T-helper 2 cell treated with Interferon-gamma antibody and Interleukin-4, amounts not matched to agents 100 ng/mL and 5 ng/mL, for 36 hours (primary cell): Measurements from ENCODE around the gene BNC2. TPM values are rescaled to one million over a fixed set of nuclear protein-coding genes. Genes with fewer than 3 reads are reported as not detected.

Experiments used
- intact Hi-C: fragments of 100-400 bp; cut with micrococcal nuclease; formaldehyde crosslinking; loops from one replicate; pipeline ENCODE4 v1.15.1; 2023
- total RNA-seq: library from RNA; stranded (reverse); gene quantifications from 2 replicates; pipeline ENCODE4 v1.2.3, GENCODE V29; 2022

The BNC2 gene
- total RNA-seq, 1 donor from 2014 or later: not detected

DNA sequence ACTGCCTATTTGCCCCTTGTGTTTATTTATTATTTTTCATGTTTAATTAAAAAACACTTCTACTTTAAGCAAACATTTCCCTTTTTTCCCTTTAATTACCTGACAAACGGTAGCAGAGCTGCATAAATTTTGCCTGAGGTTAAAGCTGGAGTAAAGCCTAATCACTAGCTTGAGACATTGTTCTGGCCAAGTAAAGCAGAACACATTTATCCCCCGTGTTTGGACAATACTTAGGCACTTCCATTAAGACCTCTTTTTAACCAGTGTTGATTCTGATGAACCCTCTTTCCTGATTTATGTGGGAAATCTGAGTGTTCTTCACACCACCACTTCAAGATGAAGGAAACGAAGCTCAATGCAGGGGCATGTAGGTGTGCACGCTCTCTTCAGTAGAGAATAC is 54.5 kb downstream of the BNC2 start:
- intact Hi-C loops: no loop called here

DNA sequence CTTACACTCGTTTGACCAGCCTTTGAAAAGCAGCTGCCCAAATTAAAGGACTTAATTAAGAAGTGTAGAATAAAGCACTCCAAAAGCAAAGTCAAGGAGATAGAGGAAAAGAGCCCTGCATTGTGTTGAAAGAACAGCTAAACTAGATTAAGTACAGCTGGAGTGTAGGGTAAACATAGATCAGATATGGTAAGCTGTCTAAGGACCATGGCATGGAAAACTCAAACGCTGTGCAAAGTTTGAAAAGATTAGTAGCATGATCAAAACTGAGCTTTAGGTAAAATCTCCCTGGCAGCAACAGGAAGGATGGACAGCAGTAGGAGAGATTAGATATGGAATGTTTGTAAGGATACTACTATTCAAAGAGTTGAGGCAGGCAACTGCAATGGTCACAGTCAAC is 55.4 kb downstream of the BNC2 start:
- intact Hi-C loops: no loop called here

DNA sequence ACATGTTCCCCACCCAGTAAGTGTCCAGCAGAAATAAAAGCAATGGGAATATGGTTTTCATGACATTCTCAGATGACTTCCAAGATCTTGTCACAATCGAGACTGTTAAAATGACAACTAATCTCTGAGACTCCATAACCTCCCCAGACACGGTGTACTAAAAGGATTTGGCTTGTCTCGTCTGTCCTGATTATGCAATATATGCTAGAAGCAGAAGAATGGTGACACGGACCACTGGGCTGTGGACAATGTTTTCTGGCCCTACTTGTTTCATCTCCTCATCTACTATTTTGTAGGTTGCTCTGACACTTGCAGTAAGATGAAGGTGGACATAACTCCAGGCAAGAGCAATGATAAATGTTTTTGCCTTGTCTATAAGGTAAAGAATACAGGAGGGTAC is 56.6 kb downstream of the BNC2 start:
- intact Hi-C loops: no loop called here

DNA sequence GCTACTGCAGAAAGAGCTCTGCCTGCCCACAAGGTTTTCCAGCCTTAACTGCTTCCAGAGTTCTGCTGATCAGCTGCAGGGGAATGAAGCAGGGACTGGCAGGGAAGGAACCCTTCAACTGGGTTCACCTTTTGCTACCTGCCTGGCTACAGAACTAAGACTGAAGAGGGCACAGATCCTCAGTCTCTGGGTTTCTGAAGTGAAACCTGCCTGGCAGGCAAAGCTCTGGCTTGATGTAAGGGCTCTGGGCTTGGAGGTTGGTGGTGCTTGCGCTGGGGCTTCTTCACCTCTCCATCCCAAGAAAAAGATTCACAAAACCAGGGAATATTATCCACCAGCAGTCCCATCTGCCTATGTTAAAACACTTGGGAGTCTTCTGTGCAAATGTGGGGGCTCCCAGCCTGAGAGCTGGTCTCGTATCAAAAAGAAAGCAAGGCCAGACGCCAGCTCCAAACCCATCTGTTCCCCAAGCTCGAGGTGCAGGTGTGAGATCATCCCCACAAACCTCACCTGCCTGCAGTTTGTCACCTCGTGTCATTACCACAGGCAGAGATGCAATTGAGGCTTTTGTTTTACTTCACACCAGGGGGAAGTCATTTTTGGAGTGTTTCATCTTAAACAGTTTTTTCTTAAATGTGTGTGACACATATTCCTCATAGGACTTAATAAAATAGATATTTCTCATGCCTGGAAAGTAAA is 58.3 kb downstream of the BNC2 start:
- intact Hi-C loops: no loop called here

DNA sequence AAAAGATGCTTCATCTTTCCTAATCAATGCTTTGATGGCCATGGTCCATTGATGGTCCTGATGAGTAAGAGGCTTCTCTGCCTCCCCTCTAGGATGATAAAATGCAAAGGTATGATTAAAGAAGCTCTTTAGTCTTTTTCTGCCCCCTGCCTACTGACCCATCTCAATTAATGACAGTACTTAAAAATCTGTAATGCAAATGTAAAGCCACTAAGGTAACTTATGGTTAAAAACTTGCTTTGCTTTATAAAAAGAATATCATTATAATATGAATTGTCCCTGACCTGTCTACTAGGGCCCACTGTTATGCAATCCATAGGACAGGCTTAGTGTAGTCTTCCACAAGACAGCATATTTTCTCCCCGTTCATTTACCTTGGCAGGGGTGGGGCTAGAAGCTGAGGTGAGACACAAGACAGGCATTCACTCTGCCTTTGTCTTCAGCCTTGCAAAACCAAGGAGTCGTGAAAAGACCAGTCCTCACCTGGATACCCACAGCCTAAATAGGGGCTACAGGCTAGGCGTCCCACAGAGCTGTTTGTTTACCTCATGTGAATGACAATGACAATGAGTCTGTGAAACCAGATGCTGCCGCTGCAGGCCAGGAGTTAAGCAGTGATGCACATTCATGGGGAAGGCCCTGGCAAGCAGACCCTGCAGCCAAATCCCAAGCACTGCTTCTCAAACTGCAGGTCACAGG is 60.4 kb downstream of the BNC2 start:
- intact Hi-C loops: no loop called here

DNA sequence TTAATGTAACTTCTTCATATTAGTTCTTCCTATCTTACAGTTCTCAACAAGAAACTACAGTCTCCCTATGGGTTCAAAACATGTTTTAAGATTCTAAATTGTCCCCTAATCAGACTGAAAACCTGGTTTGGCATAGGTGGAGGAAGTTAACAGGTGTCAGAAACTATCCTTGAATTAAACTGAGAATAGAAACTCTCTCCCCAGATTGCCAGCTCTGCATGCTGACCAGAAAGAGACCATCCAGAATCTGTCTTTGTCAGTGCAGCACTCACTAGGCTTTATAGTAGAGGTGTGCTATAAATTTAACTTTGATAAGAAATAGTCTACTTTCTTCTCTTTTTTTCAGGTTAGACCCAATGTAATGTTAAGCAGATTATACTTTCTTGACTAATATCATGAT is 63.8 kb downstream of the BNC2 start:
- intact Hi-C loops: no loop called here

DNA sequence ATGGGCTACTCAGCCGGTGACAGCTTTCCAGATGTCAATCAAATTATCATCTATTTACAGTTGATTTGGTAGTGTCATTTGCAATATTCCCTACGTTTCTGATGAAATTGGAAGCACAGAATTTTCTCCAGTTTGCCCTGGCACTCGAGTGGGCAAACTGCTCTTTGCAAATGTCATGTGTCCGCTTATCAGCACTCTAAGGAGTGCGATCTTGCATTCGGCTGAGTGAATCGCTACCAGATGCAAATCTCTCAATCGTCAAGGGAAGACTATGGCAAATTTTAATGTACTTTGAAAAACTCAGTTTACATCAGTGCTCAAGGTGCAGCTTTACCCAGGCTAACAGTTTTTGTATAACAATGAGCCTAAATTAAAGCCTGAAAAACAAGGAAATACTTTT is 66.8 kb downstream of the BNC2 start:
- intact Hi-C loops: no loop called here

DNA sequence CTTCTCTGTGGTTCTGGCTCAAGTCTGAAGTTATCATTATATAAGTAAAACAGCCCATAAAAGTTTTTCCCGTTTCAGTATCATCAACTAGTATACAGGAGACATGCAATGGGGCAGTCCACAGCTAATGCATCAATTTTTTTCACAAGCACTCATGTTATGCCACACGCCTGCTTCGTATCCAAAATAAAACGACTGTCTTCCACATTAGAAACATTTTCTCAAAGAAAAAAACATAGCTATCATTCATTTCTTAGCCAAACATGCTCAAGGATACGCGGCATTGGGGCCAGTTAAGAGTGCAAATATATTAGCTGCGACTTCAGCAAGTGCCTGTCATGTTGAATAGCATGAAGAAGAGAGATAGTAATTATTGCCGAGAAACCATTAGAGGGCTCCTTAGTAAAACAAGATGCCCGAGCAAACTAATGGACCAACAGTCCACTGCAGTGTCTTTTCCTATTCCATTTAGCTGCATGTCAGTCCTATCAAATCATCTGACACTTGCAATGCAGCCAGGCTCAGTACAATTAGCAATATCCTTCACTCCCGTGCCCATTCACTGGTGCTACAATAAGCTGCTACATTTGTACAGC is 68.5 kb downstream of the BNC2 start:
- intact Hi-C loops: no loop called here

DNA sequence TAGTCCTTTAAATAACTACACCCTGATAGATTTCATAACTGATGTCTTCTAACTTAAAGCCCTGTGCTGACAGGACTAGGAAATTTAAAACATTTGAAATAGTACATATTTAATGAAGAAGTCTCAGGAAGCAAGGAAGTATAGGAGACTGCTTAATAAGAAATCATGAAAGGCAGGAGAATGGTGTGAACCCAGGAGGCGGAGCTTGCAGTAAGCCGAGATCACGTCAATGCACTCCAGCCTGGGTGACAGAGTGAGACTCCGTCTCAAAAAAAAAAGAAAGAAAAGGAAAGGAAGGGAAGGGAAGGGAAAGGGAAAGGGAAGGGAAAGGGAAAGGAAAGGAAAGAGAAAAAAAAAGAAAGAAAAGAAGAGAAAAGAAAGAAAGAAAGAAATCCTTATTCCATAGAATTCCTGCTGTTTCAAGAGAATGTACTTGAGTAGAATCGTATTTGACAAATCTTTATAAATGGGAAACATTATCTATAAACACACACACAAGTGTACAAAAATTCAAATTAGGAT is 74.1 kb downstream of the BNC2 start:
- intact Hi-C loops: no loop called here

DNA sequence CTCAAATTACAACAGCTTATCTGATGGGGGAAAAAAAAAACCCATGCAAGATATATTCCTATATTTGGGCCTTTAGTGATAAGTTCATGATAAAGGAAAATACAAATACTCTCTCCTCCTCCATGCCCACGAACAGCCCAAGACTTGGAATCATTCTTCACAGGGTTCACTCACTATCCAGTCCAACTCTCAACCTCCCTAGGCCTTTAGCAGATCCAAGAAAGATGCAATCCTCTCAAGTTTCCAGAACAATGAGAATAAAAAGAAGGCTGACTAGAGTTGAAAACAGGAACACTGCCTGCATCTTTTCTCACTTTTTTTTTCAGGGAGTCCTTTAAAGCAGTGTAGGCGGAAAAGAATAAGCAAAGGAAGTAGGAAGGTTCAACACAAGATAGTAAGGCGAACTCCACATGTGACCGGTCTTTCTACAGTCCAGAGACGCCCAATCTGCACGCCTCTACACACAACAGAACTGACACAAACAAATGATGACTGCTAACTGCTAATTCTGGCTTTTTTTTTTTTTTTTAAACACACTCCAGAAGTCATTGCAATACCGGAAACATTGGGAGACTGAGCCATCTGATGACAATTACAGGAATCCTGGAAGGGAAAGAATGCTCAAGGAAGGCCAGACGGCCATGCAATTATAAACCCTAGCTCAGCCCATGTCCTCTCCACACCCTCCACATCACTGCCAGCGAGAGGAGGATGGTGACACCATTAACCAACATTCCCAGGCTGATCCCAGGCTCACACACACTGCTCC is 75.4 kb downstream of the BNC2 start:
- intact Hi-C loops: no loop called here

DNA sequence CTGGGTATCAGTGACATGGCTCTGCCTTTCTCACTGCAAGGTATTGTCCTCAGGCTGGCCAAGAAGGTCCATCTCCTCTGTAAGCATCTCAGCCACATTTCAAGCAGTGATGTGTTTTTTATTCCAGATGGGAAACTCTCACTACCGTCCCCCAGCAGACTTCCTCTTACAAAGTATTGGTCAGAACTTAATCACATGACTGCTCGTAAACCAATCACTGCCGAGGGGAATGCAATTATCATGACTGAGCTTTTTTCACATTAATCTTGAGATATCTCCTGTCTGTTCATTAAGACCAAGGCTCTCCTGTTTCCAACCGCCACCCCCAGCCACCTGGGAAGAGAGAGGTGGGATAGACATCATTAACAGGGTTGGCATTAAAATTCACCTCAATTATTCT is 76.4 kb downstream of the BNC2 start:
- intact Hi-C loops: no loop called here

DNA sequence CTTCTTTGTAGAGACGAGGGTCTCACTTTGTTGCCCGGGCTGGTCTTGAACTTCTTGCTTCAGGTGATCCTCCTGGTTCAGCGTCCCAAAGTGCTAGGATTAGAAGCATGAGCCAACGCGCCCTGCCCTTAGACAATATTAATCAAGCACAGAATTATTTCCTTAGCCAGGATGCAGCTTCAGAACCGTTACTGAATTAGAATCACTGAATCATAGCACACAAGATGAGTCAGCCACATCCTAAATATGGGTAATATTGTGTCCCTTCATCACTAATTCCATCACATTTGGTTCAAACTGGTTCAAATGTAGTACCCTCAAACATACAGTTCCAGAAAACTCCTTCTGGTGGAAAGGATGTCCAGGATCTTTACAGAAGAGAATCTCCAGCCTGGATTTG is 82.7 kb downstream of the BNC2 start:
- intact Hi-C loops: no loop called here

DNA sequence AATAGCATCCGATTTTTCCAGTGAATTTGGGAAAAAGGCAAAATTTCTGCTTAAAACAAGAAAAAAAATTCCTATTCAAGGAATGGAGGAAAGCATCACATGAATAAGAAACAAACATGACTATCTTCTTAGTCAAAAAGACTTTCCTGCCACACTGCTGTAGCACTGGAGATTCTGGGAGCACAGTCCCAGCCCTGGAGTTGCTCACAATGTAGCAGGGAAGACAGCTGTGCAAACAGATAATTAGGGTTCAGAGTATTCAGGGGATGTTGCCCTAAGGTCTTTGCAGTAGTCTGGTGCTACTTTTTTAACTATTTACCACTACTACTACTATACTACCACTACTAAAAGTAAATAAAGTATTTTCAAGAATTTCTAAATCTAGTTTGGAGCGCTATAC is 86.5 kb downstream of the BNC2 start:
- intact Hi-C loops: no loop called here

DNA sequence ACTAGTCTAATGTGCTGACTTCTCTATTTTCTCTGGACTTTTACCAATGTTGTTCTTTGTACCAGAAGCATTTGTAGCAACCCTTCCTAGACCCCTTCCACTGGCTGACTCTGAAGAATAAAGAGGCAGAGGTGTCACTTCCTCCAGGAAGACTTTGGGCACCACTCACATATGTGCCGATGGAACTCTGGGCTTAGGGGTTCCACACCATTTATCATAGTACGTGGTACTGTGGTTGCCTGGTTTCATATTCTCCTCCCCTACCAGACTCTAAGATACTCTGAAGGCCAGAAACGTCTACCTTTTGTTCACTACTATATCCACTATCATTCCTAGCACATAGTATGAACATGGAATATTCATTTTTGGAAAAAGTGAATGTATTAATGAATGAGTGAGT is 88.0 kb downstream of the BNC2 start:
- intact Hi-C loops: no loop called here

DNA sequence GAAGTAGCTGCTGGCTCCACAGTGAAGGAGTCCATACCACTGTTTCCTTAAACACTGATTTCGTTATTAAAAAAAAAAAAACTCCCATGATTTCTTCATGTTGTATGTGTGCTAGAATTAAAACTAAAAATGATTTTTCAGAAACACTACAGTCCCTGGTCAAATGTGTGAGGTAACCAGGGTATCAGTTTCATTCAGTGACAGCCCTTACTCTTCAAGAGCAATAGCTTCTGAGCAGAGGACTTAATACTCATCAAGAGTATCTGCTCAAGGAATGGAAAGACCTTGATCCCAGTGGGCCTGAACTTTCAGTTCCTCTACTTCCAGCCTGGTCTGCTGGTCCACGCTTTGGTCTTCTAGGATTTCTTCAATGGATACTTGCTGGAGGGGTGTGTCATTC is 95.1 kb downstream of the BNC2 start:
- intact Hi-C loops: no loop called here

DNA sequence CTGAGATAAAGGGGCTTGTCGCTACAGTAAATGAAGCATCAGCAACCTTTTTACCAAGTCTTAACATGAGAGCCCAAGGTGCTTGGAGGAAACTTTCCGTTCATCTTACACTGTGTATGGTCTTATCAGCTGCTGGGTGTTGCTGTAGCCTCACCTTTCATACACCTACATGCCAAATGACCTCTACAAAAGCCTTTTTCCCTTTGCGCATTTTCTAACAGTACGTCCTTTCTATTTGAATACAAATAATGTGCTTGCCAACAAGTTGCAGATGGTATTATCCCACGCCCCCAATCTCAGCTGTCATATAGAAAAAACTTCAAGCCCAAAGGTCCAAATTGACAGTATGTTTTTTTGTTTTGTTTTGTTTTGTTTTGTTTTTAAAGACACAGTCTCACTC is 96.9 kb downstream of the BNC2 start:
- intact Hi-C loops: no loop called here

DNA sequence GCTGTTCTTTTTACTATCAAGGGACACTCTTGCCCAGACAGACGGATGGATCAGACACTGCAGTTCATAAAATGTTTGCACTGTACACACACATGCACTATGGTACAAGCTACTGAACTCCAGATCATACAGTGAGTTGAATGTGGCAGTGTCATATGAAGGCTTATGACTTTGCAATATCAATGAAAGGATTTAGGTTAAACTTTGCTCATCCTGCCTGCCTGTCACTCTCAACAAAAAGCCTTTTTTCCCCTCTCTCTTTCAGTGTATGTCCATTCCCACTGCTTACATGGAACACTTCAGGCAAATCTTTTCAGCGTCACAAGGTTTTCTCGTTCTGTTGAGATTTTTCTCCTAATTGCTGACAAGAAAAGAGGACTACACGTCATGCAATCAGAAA is 97.4 kb downstream of the BNC2 start:
- intact Hi-C loops: no loop called here

DNA sequence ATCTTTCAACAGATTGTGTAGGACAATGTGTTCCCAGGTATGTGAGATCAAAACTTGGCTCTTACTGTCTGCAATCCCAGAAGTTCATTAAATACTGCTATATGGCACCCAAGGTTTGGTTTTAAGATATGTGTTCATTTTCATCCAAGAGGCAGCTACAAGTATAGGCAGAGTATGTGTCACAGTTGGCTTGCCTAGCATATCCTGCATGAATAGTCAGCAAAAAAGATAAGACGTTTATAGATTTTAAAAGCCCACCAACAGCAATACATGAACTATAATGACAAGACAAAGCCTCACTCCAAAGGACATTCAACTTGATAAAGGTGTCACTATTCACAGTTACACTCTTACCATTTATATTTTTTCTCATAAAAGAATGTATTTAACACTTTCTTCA is 99.1 kb downstream of the BNC2 start:
- intact Hi-C loops: no loop called here

DNA sequence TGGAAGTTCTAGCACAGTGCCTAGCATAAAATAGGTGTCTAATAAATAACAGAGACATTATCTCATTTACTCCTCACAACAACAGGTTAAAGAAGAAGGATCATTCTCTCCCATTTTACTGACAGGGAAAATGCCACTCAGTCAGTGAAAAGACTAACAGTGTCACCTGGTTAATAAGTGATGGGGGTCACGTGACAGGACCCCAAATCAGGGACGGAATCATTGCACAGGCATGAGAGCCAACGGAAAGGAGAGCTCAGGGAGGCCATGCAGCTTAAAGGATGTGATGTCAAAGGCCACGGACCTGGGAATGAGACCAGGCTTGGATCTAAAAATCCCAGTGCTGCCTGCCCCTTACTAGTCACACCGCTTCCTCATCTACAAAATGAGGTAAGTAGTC is 101.2 kb downstream of the BNC2 start:
- intact Hi-C loops: no loop called here

DNA sequence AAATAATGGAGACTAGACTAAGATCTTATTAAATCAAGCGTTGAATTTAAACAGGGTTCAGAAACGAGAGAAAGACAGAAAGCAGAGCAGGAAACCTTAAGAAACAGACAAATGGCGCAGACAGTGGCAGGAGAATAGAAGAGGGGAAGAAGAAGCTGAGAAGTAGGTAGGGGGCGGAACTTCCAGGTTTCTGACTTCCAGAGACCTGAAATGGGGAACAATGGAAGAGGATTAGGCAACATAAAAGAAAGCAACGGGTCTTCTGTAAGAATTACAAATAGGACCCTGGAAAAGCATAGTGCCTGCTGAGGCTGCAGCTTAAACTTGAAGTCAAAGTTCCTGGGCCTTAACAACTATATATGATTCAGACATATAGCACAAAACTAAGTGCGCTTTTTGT is 101.7 kb downstream of the BNC2 start:
- intact Hi-C loops: no loop called here

DNA sequence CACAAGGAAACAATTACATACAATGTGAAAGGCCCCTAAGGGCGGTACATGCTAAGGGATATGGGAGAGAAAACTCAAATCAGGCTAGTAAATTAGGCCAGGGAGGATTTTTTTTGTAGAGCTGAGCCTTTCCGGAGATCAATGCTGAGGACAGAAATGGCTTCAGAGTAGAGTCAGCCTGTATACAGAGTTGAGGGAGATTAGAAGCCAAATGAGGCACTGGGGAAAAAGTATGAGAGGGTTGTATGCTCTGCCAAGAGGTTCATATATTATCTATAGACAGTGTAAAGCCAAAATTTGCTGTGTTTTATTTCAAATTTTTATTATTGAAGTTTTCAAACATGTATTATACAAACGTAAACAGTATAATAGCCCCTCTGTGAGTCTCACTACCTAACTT is 103.1 kb downstream of the BNC2 start:
- intact Hi-C loops: no loop called here

DNA sequence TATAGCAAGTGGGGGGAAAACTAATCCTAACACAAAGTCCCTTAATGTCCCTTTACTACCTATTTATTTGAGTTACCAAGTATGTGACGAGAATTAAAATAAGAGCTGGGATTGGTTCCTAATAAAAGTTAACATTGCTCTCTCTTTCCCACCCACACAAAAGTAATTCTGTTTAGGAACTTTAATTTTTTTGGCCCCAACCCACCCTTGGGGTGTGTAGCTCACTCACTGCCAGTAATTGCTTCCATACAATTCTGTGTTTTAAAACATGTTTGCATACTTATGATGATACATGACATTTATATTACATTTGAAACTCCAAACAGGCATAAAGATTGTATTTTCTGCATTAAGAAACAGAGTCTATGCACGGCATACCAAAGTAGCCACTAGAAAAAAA is 106.5 kb downstream of the BNC2 start:
- intact Hi-C loops: no loop called here
